HepG2 (cell line): ENCODE measurements around the gene ZNRF3. TPM values are rescaled to one million over a fixed set of nuclear protein-coding genes. Genes with fewer than 3 reads are reported as not detected.
A peak's percentile ranks its signal among the peaks of the same experiment; 100 is the strongest.

Experiments used
- CREB3 ChIP-seq: sonication (generic); formaldehyde crosslinking; IDR thresholded peaks from 2 replicates; pipeline ENCODE4 v1.5.0; 2020; ENCODE audit warnings: missing genetic modification reagents
- DMTF1 ChIP-seq: sonication (generic); formaldehyde crosslinking; IDR thresholded peaks from 2 replicates; pipeline ENCODE4 v1.4.0; 2020; ENCODE audit warnings: mild to moderate bottlenecking, missing genetic modification reagents
- FOXA3 ChIP-seq: IDR thresholded peaks from 2 replicates; pipeline ENCODE4 v1.6.1; 2016; ENCODE audit warnings: missing genetic modification reagents, missing compliant biosample characterization
- MBNL3 ChIP-seq: fragments of 250-450 bp; sonication (Bioruptor Pico); conservative IDR thresholded peaks from 2 replicates; pipeline ENCODE4 v1.8.0; 2022; ENCODE audit warnings: mild to moderate bottlenecking, inconsistent platforms
- MEIS1 ChIP-seq: sonication (generic); formaldehyde crosslinking; IDR thresholded peaks from 2 replicates; pipeline ENCODE4 v1.9.0; 2021; ENCODE audit warnings: mild to moderate bottlenecking, missing genetic modification reagents, moderate library complexity, borderline replicate concordance
- MEIS2 ChIP-seq: sonication (generic); formaldehyde crosslinking; IDR thresholded peaks from 2 replicates; pipeline ENCODE4 v1.9.0; 2021; ENCODE audit warnings: mild to moderate bottlenecking, missing genetic modification reagents
- MIXL1 ChIP-seq: IDR thresholded peaks from 2 replicates; pipeline ENCODE4 v1.6.1; 2016
- NR3C1 ChIP-seq: sonication (generic); formaldehyde crosslinking; IDR thresholded peaks from 2 replicates; pipeline ENCODE4 v1.4.0; 2020; ENCODE audit warnings: missing genetic modification reagents
- PHB2 ChIP-seq: fragments of 450-650 bp; IDR thresholded peaks from 2 replicates; pipeline ENCODE4 v1.6.1; 2018; ENCODE audit not compliant: partially characterized antibody
- PTBP1 ChIP-seq: fragments of 200-400 bp; formaldehyde crosslinking; IDR thresholded peaks from 2 replicates; pipeline ENCODE4 v1.6.1; 2018; ENCODE audit warnings: low read length, low read depth; ENCODE audit not compliant: poor library complexity, severe bottlenecking
- RAD51 ChIP-seq: fragments of 450-650 bp; IDR thresholded peaks from 2 replicates; pipeline ENCODE4 v1.6.1; 2016; ENCODE audit warnings: borderline replicate concordance
- SP140L ChIP-seq: sonication (generic); formaldehyde crosslinking; IDR thresholded peaks from 2 replicates; pipeline ENCODE4 v1.4.0; 2020; ENCODE audit warnings: missing genetic modification reagents, borderline replicate concordance
- SP5 ChIP-seq: IDR thresholded peaks from 2 replicates; pipeline ENCODE4 v1.6.1; 2016; ENCODE audit warnings: low read depth, borderline replicate concordance
- WIZ ChIP-seq: sonication (generic); formaldehyde crosslinking; IDR thresholded peaks from 2 replicates; pipeline ENCODE4 v1.5.1; 2020; ENCODE audit warnings: mild to moderate bottlenecking, missing genetic modification reagents
- ZBTB7A ChIP-seq: sonication (generic); formaldehyde crosslinking; IDR thresholded peaks from 2 replicates; pipeline ENCODE4 v1.8.0; 2022; ENCODE audit warnings: mild to moderate bottlenecking, missing genetic modification reagents
- ZNF275 ChIP-seq: sonication (generic); formaldehyde crosslinking; IDR thresholded peaks from 2 replicates; pipeline ENCODE4 v1.8.0; 2022; ENCODE audit warnings: missing genetic modification reagents, mild to moderate bottlenecking, inconsistent platforms, borderline replicate concordance
- ZNF362 ChIP-seq: sonication (generic); formaldehyde crosslinking; IDR thresholded peaks from 2 replicates; pipeline ENCODE4 v1.4.0; 2020; ENCODE audit warnings: missing genetic modification reagents, mild to moderate bottlenecking, borderline replicate concordance
- ZNF687 ChIP-seq: sonication (generic); formaldehyde crosslinking; IDR thresholded peaks from 2 replicates; pipeline ENCODE4 v1.5.1; 2020; ENCODE audit warnings: mild to moderate bottlenecking, missing genetic modification reagents, moderate library complexity
- ZNF777 ChIP-seq: sonication (generic); formaldehyde crosslinking; IDR thresholded peaks from 2 replicates; pipeline ENCODE4 v1.4.0; 2020; ENCODE audit warnings: missing genetic modification reagents
- ZNF839 ChIP-seq: sonication (generic); formaldehyde crosslinking; IDR thresholded peaks from 2 replicates; pipeline ENCODE4 v1.4.0; 2020; ENCODE audit warnings: missing genetic modification reagents, mild to moderate bottlenecking, borderline replicate concordance
- polyA plus RNA-seq, 8 experiments: library from polyadenylated mRNA; depleted of rRNA in 3 of 8; stranded (reverse) in 7 of 8; unstranded in 1 of 8; fragments of >200 nt; fragmentation: Illumina TruSeq in 4 of 8; extraction: Trizol in 4 of 8; gene quantifications; 2 replicates each; pipeline versions ENCODE4 v1.2.1 to v1.2.3, GENCODE V29; 2011 to 2016; ENCODE audit warnings: low read depth in 4 of 8, missing spikeins in 1 of 8, mixed read lengths in 1 of 8; ENCODE audit not compliant: insufficient read depth in 1 of 8
- total RNA-seq, 5 experiments: library from RNA; depleted of rRNA; stranded (reverse); fragments of >200 nt; fragmentation: Illumina TruSeq; extraction: Trizol; gene quantifications; 2 replicates each; pipeline ENCODE4 v1.2.3, GENCODE V29; 2016; ENCODE audit warnings: low read depth in 1 of 5

ZNRF3 gene
- total and polyA plus RNA-seq, 2 of the 13 experiments (the other 11 are each of a cell fraction or from before 2014, with no cell fraction given), result 20.3 to 36.7 TPM

- TF ChIP-seq ZNF687 (CRISPR knock-in tag), result no peak
- TF ChIP-seq ZNF777 (CRISPR knock-in tag), result no peak
- TF ChIP-seq NR3C1 (CRISPR knock-in tag), result no peak
- TF ChIP-seq MEIS1, result peak; percentile 92; the same call in 1 of the 2 replicates
- no peak for TF ChIP-seq ZBTB7A (CRISPR knock-in tag)
- TF ChIP-seq ZNF839 (CRISPR knock-in tag), result no peak
- TF ChIP-seq MEIS2 (CRISPR knock-in tag), result no peak
- peak; percentile 99 for TF ChIP-seq MIXL1 (CRISPR knock-in tag)
- TF ChIP-seq SP5 (CRISPR knock-in tag), result peak; percentile 49; the same call in 1 of the 2 replicates
- TF ChIP-seq SP140L, result no peak
- TF ChIP-seq MBNL3, result no peak
- peak; percentile 80; the same call in 1 of the 2 replicates for TF ChIP-seq ZNF362 (CRISPR knock-in tag)
- TF ChIP-seq FOXA3, result peak; percentile 66
- TF ChIP-seq ZNF275, result no peak
- no peak for TF ChIP-seq DMTF1 (CRISPR knock-in tag)
- TF ChIP-seq PHB2, result no peak
- no peak for TF ChIP-seq WIZ (CRISPR knock-in tag)
- TF ChIP-seq CREB3 (CRISPR knock-in tag), result no peak
- TF ChIP-seq PTBP1, result no peak
- TF ChIP-seq RAD51, result no peak
Measured at GRCh38 chr22:28978863-28979796, 95.8 kb downstream of the ZNRF3 start (continued).
